H1 (cell line): Measurements from ENCODE around the gene TGM3.

ENCODE experiments used
- CHD1 ChIP-seq: IDR thresholded peaks from 2 replicates; pipeline ENCODE4 v1.6.1; 2012; ENCODE audit warnings: low read depth, low read length, improper control_type of control experiment
- CTCF ChIP-seq, 3 experiments: IDR thresholded peaks; 1 replicate in 2 of 3; 2 replicates in 1 of 3; pipeline versions ENCODE4 v1.5.1 to v1.6.1; 2011; ENCODE audit warnings: low read length in 3 of 3, mild to moderate bottlenecking in 3 of 3, inconsistent platforms in 2 of 3, low read depth in 1 of 3, moderate library complexity in 1 of 3; ENCODE audit not compliant: insufficient read depth in 1 of 3; ENCODE audit errors: control extremely low read depth in 1 of 3
- NRF1 ChIP-seq: IDR thresholded peaks from 2 replicates; pipeline ENCODE4 v1.6.1; 2011; ENCODE audit warnings: mild to moderate bottlenecking, low read depth, low read length, improper control_type of control experiment
- POLR2A ChIP-seq, 2 experiments: IDR thresholded peaks; 1 replicate in 1 of 2; 2 replicates in 1 of 2; pipeline ENCODE4 v1.6.1; 2011; ENCODE audit warnings: low read depth in 2 of 2, low read length in 2 of 2, mild to moderate bottlenecking in 2 of 2; ENCODE audit errors: control extremely low read depth in 1 of 2
- TEAD4 ChIP-seq: IDR thresholded peaks from 2 replicates; pipeline ENCODE4 v1.6.1; 2012; ENCODE audit warnings: low read depth, low read length, inconsistent platforms, mixed read lengths
- ZNF274 ChIP-seq: IDR thresholded peaks from 2 replicates; pipeline ENCODE4 v1.7.0; 2012; ENCODE audit warnings: low read length, borderline replicate concordance; ENCODE audit errors: extremely low read depth

- no peak for TF ChIP-seq CTCF (IDR thresholded peaks at IDR 0.05; ENCODE audit: control extremely low read depth in 1 of 3, insufficient read depth in 1 of 3, low read depth in 1 of 3, low read length in 3 of 3)
- TF ChIP-seq CHD1: no peak
- no peak for TF ChIP-seq POLR2A (IDR thresholded peaks at IDR 0.05; ENCODE audit: control extremely low read depth in 1 of 2, low read depth in 2 of 2, low read length in 2 of 2)
- no peak for TF ChIP-seq NRF1
- TF ChIP-seq ZNF274: no peak
- no peak for TF ChIP-seq TEAD4
Observed at GRCh38 chr20:2329286-2329685, 33.5 kb downstream of the TGM3 start.
